Activated CD8-positive, alpha-beta T cell treated with anti-CD3 and anti-CD28 coated beads for 36 hours (primary cell): ENCODE data around the gene SORCS2. TPM values are rescaled to one million over a fixed set of nuclear protein-coding genes. Genes with fewer than 3 reads are reported as not detected.
A peak's percentile ranks its signal among the peaks of the same experiment; 100 is the strongest.

ENCODE experiments used
- ATAC-seq: fragments of 200-7000 bp; cut with Tn5 transposase; one replicate; pipeline ENCODE4 v1.10.0; 2021; ENCODE audit warnings: mild to moderate bottlenecking, moderate library complexity
- CTCF ChIA-PET: fragments of 350-600 bp; sonication (Branson Sonifier 250); formaldehyde crosslinking; loops from one replicate; lab custom pipeline; 2021; ENCODE audit warnings: antibody characterized with exemption; lab: Charles Lee
- POLR2A ChIA-PET: fragments of 350-600 bp; sonication (Branson Sonifier 250); formaldehyde crosslinking; loops from one replicate; lab custom pipeline; 2021; ENCODE audit warnings: antibody characterized with exemption; lab: Charles Lee
- DNase-seq: peaks from one replicate; pipeline ENCODE4 v3.0.0-alpha.2; 2020
- H3K27ac Mint-ChIP-seq: one replicate; pipeline ENCODE4 v1.8.0; 2021; ENCODE audit warnings: mild to moderate bottlenecking, mixed read lengths
- H3K27me3 Mint-ChIP-seq: one replicate; pipeline ENCODE4 v1.8.0; 2021; ENCODE audit warnings: mixed read lengths
- H3K36me3 Mint-ChIP-seq: one replicate; pipeline ENCODE4 v1.8.0; 2021; ENCODE audit warnings: low read depth, mixed read lengths
- H3K4me1 Mint-ChIP-seq: one replicate; pipeline ENCODE4 v1.8.0; 2021; ENCODE audit warnings: low read depth, mixed read lengths
- H3K4me3 Mint-ChIP-seq: one replicate; pipeline ENCODE4 v1.8.0; 2021; ENCODE audit warnings: mild to moderate bottlenecking, moderate library complexity, mixed read lengths
- H3K9me3 Mint-ChIP-seq: one replicate; pipeline ENCODE4 v1.8.0; 2021; ENCODE audit warnings: mixed read lengths
- CTCF ChIP-seq: fragments of 200-600 bp; IDR thresholded peaks from one replicate; pipeline ENCODE4 v1.8.0; 2022; ENCODE audit warnings: antibody characterized with exemption, mild to moderate bottlenecking
- intact Hi-C: fragments of 100-400 bp; cut with micrococcal nuclease; formaldehyde crosslinking; loops from one replicate; pipeline ENCODE4 v1.10.0; 2022
- total RNA-seq, 2 experiments: library from RNA; stranded (reverse); gene quantifications; one replicate each; pipeline ENCODE4 v1.2.3, GENCODE V29; 2021

SORCS2 gene
- total RNA-seq, 2 experiments from 2014 or later, result 0.05 TPM; not detected in 1

GRCh38 chr4:7769396-7770223 lies 577.3 kb downstream of the SORCS2 start:
- Mint-ChIP-seq H3K4me3 (no peak overlapping the region), H3K36me3 (peaks cover 2% of the 10 kb centered on the region), H3K4me1 (peaks cover 25% of the 10 kb centered on the region), H3K27me3 (no peaks in the 10 kb centered on the region), H3K27ac (no peak overlapping the region), H3K9me3 (no peaks in the 10 kb centered on the region)
- intact Hi-C loops, result no loop called here
- POLR2A ChIA-PET, result interaction anchor here (0.6 to 3.0 kb wide), 4 partner anchors 9 to 88 kb away, joined by 3 to 9 read pairs (median 5); no protein-coding TSS in a partner anchor
- no peak for DNase-seq
- no peak for TF ChIP-seq CTCF
- ATAC-seq, result no peak
- CTCF ChIA-PET, result interaction anchor here (1.0 to 6.6 kb wide), 4 partner anchors 10 to 33 kb away, joined by 3 to 33 read pairs (median 3); no protein-coding TSS in a partner anchor

- H3K4me1 Mint-ChIP-seq, result peaks cover 23% of the 10 kb centered on the region
- peak; percentile 29 for ATAC-seq
- ChIA-PET CTCF (interaction anchor here (1.0 to 6.6 kb wide), 6 partner anchors 8 to 35 kb away, joined by 3 to 33 read pairs (median 3); no protein-coding TSS in a partner anchor), POLR2A (interaction anchor here (1.0 to 3.0 kb wide), 2 partner anchors 8 to 11 kb away, joined by 5 to 9 read pairs; no protein-coding TSS in a partner anchor)
- DNase-seq, result peak; percentile 28
- no peak overlapping the region for H3K4me3 Mint-ChIP-seq
- peak overlapping the region; percentile 68 for H3K27ac Mint-ChIP-seq
- intact Hi-C loops, result no loop called here
- no peaks in the 10 kb centered on the region for H3K27me3 Mint-ChIP-seq
- TF ChIP-seq CTCF, result no peak
- no peaks in the 10 kb centered on the region for H3K9me3 Mint-ChIP-seq
- peaks cover 2% of the 10 kb centered on the region for H3K36me3 Mint-ChIP-seq
Measured at GRCh38 chr4:7770224-7771050, 578.1 kb downstream of the SORCS2 start.

GRCh38 chr4:7771056-7771455 lies 578.7 kb downstream of the SORCS2 start:
- Mint-ChIP-seq H3K4me3 (no peak overlapping the region), H3K4me1 (peaks cover 23% of the 10 kb centered on the region), H3K36me3 (peaks cover 2% of the 10 kb centered on the region), H3K27me3 (no peaks in the 10 kb centered on the region), H3K9me3 (no peaks in the 10 kb centered on the region), H3K27ac (peak overlapping the region; percentile 68)
- DNase-seq (peak; percentile 63), ATAC-seq (peak; percentile 80)
- POLR2A ChIA-PET, result interaction anchor here (1.0 kb wide), 1 partner anchor 12 kb away, joined by 5 read pairs; no protein-coding TSS in a partner anchor
- intact Hi-C loops, result no loop called here
- no peak for TF ChIP-seq CTCF
- CTCF ChIA-PET, result interaction anchor here (1.0 to 6.6 kb wide), 5 partner anchors 9 to 34 kb away, joined by 3 to 33 read pairs (median 3); no protein-coding TSS in a partner anchor

- peak; percentile 31 for DNase-seq
- intact Hi-C loops, result no loop called here
- ChIA-PET POLR2A (no interaction called here), CTCF (interaction anchor here (1.0 to 1.3 kb wide), 4 partner anchors 9 to 34 kb away, joined by 3 to 5 read pairs (median 3); no protein-coding TSS in a partner anchor)
- no peaks in the 10 kb centered on the region for H3K27me3 Mint-ChIP-seq
- TF ChIP-seq CTCF, result no peak
- no peaks in the 10 kb centered on the region for H3K9me3 Mint-ChIP-seq
- peaks cover 2% of the 10 kb centered on the region for H3K36me3 Mint-ChIP-seq
- peak; percentile 46 for ATAC-seq
- H3K4me3 Mint-ChIP-seq, result no peak overlapping the region
- H3K27ac Mint-ChIP-seq, result peak overlapping the region; percentile 35
- H3K4me1 Mint-ChIP-seq, result peaks cover 23% of the 10 kb centered on the region
Measured at GRCh38 chr4:7771541-7772507, 579.5 kb downstream of the SORCS2 start.
